Measurements from ENCODE around the gene OBSCN.

Gene OBSCN

GRCh38 chr1:228390649-228391048, 182.8 kb downstream of the OBSCN start:
- no peak overlapping the region for H3K27ac Mint-ChIP-seq
- no peak for DNase-seq
- H3K4me1 Mint-ChIP-seq, result no peaks in the 10 kb centered on the region
- TF ChIP-seq CTCF (IDR thresholded peaks at IDR 0.05), result no peak
- H3K9me3 Mint-ChIP-seq, result no peaks in the 10 kb centered on the region
- H3K4me3 Mint-ChIP-seq, result no peak overlapping the region
- H3K36me3 Mint-ChIP-seq (ENCODE audit: low read depth), result peaks cover 9% of the 10 kb centered on the region
- peaks cover 27% of the 10 kb centered on the region for H3K27me3 Mint-ChIP-seq (ENCODE audit: low read depth, poor library complexity)

- H3K36me3 Mint-ChIP-seq (ENCODE audit: low read depth), result peaks cover 18% of the 10 kb centered on the region
- no peak for TF ChIP-seq CTCF (IDR thresholded peaks at IDR 0.05)
- no peak for DNase-seq
- peaks cover 20% of the 10 kb centered on the region for H3K27me3 Mint-ChIP-seq (ENCODE audit: low read depth, poor library complexity)
- H3K27ac Mint-ChIP-seq, result no peak overlapping the region
- no peaks in the 10 kb centered on the region for H3K4me1 Mint-ChIP-seq
- H3K9me3 Mint-ChIP-seq, result no peaks in the 10 kb centered on the region
- no peak overlapping the region for H3K4me3 Mint-ChIP-seq
Observed at GRCh38 chr1:228391411-228392020, 183.7 kb downstream of the OBSCN start.

- peaks cover 19% of the 10 kb centered on the region for H3K36me3 Mint-ChIP-seq (ENCODE audit: low read depth)
- no peak for TF ChIP-seq CTCF (IDR thresholded peaks at IDR 0.05)
- H3K4me1 Mint-ChIP-seq, result no peaks in the 10 kb centered on the region
- no peaks in the 10 kb centered on the region for H3K9me3 Mint-ChIP-seq
- no peak for DNase-seq
- peaks cover 12% of the 10 kb centered on the region for H3K27me3 Mint-ChIP-seq (ENCODE audit: low read depth, poor library complexity)
- no peak overlapping the region for H3K4me3 Mint-ChIP-seq
- no peak overlapping the region for H3K27ac Mint-ChIP-seq
Observed at GRCh38 chr1:228392111-228392936, 184.5 kb downstream of the OBSCN start.

- H3K27ac Mint-ChIP-seq, result peak overlapping the region; percentile 39
- H3K4me3 Mint-ChIP-seq, result no peak overlapping the region
Observed at GRCh38 chr1:228393268-228393701, 185.4 kb downstream of the OBSCN start.

GRCh38 chr1:228393811-228394570, 186.1 kb downstream of the OBSCN start:
- no peak overlapping the region for H3K27ac Mint-ChIP-seq
- H3K27me3 Mint-ChIP-seq (ENCODE audit: low read depth, poor library complexity), result peaks cover 3% of the 10 kb centered on the region
- no peaks in the 10 kb centered on the region for H3K9me3 Mint-ChIP-seq
- no peak overlapping the region for H3K4me3 Mint-ChIP-seq
- peaks cover 28% of the 10 kb centered on the region for H3K36me3 Mint-ChIP-seq (ENCODE audit: low read depth)
- TF ChIP-seq CTCF (IDR thresholded peaks at IDR 0.05), result no peak
- H3K4me1 Mint-ChIP-seq, result no peaks in the 10 kb centered on the region
- no peak for DNase-seq

More at GRCh38 chr1:228393268-228393701, 185.4 kb downstream of the OBSCN start:
- Mint-ChIP-seq H3K4me1 (no peaks in the 10 kb centered on the region), H3K27me3 (ENCODE audit: low read depth, poor library complexity) (peaks cover 7% of the 10 kb centered on the region), H3K36me3 (ENCODE audit: low read depth) (peaks cover 28% of the 10 kb centered on the region), H3K9me3 (no peaks in the 10 kb centered on the region)
- no peak for TF ChIP-seq CTCF (IDR thresholded peaks at IDR 0.05)
- no peak for DNase-seq
